Right lobe of liver (tissue), 6 donors: ENCODE measurements around the gene EMP3. TPM values are rescaled to one million over a fixed set of nuclear protein-coding genes. Genes with fewer than 3 reads are reported as not detected.
A peak's percentile ranks its signal among the peaks of the same experiment; 100 is the strongest.

Experiments used
- ATAC-seq, 4 donors: fragments of 200-7000 bp; cut with Tn5 transposase; one replicate each; pipeline ENCODE4 v1.9.1; 2020; ENCODE audit warnings: mild to moderate bottlenecking in 4 of 4, moderate library complexity in 4 of 4
- DNase-seq, 3 donors: peaks; one replicate each; pipeline ENCODE4 v3.0.0-alpha.2; 2020
- H3K27ac ChIP-seq, 3 donors: fragments of 200-600 bp; one replicate each; pipeline ENCODE4 v1.8.0; 2022
- H3K27me3 ChIP-seq, 2 donors: fragments of 200-600 bp; one replicate each; pipeline ENCODE4 v1.8.0; 2022
- H3K36me3 ChIP-seq, 4 donors: fragments of 200-600 bp; sonication (generic) in 1 of 4; one replicate each; pipeline versions ENCODE4 v1.5.1 to v1.8.0; 2017 to 2022; ENCODE audit warnings: control low read depth in 1 of 4
- H3K4me1 ChIP-seq, 4 donors: fragments of 200-600 bp; sonication (generic) in 1 of 4; one replicate each; pipeline versions ENCODE4 v1.5.1 to v1.8.0; 2017 to 2022; ENCODE audit warnings: control low read depth in 1 of 4
- H3K4me3 ChIP-seq, 3 donors: fragments of 200-600 bp; one replicate each; pipeline ENCODE4 v1.8.0; 2022
- H3K9me3 ChIP-seq, 4 donors: fragments of 200-600 bp; sonication (generic) in 1 of 4; one replicate each; pipeline versions ENCODE4 v1.5.1 to v1.8.0; 2017 to 2022; ENCODE audit warnings: control low read depth in 1 of 4
- CTCF ChIP-seq, 4 donors: fragments of 200-600 bp in 3 of 4; fragments of 450-650 bp in 1 of 4; IDR thresholded peaks; one replicate each; pipeline versions ENCODE4 v1.5.1 to v1.8.0; 2016 to 2022; ENCODE audit warnings: antibody characterized with exemption in 4 of 4, mild to moderate bottlenecking in 2 of 4
- POLR2A ChIP-seq: fragments of 450-650 bp; IDR thresholded peaks from one replicate; pipeline ENCODE4 v1.6.1; 2017; ENCODE audit warnings: antibody characterized with exemption, mild to moderate bottlenecking
- WGBS: methylation state at CpG from one replicate; pipeline ENCODE4 v1.1.6; 2018; ENCODE audit warnings: low coverage, low lambda C conversion rate; ENCODE audit not compliant: insufficient coverage; ENCODE audit errors: missing lambda C conversion rate; 5-methylcytosine and 5-hydroxymethylcytosine counted together
- intact Hi-C, 2 donors: fragments of 100-400 bp; cut with DNase I; formaldehyde crosslinking; loops; one replicate each; pipeline versions ENCODE4 v1.11.2 to v1.14.1; 2022
- total RNA-seq, 6 experiments: library from RNA; depleted of rRNA in 2 of 6; stranded (reverse); fragments of >200 nt in 2 of 6; fragmentation: NEBNext Ultra II Directional in 3 of 6; extraction: Animal tissue kit (Norgen Biotek cat#: 25700) in 3 of 6; gene quantifications; one replicate each; pipeline versions ENCODE4 v1.1.0 to v1.2.4, GENCODE V29; 2016 to 2023
- donor health status: DM: no; HTN: yes; CAD: no.
- donor health status: DM: no; HTN: no; CAD: no.
- donor health status: DM: no; HTN: no; CAD: no.
- donor health status: DM: no; HTN: yes; CAD: no.
- donor health status: DM: no; HTN: yes; CAD: no.

Gene EMP3
- total RNA-seq, 6 experiments from 2014 or later = 2.8 to 14.2 (median 5.6) TPM

- peaks cover 0 to 4% (median 0%) of the 10 kb centered on the region in 4 donors for H3K4me1 ChIP-seq
- no peaks in the 10 kb centered on the region for H3K36me3 ChIP-seq
- no peaks in the 10 kb centered on the region for H3K9me3 ChIP-seq
- peak overlapping the region; percentile 61 to 72 (median 69) for H3K27ac ChIP-seq
- H3K4me3 ChIP-seq = peak overlapping the region; percentile 47 to 68 (median 59)
- ATAC-seq = peak; percentile 65 to 81 (median 73)
- peak; percentile 84 to 86 (median 85) for DNase-seq
- TF ChIP-seq CTCF (IDR thresholded peaks at IDR 0.05) = peak in 1 of 4 donors; percentile 9
- TF ChIP-seq POLR2A = peak; percentile 40
- H3K27me3 ChIP-seq = no peaks in the 10 kb centered on the region
- intact Hi-C loops = no loop called here
- 16% methylated on average over 10 of the region's 41 CpGs for WGBS
These were observed 4.8 kb downstream of the EMP3 start for GRCh38 chr19:48330012-48330681.

DNA sequence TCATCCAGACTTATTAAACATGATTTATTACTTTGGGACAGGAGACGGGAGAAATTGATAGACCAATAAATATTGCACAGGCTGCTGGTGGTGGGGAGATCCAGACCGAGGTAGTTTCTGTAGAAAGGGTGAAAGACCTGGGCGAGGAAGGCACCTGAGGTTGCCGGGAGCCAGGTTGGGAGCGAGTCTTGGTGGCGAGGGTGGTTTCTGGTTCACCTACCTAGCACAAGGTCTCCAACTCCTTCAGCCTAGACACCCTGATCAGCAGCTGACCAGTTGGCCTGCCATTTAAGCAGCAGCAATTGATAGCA is 7.0 kb downstream of the EMP3 start:
- Histone ChIP-seq H3K27me3 (no peaks in the 10 kb centered on the region), H3K36me3 (no peaks in the 10 kb centered on the region), H3K27ac (peak overlapping the region in 2 of 3 donors; percentile 35 to 76), H3K4me1 (peaks cover 0 to 4% (median 0%) of the 10 kb centered on the region in 4 donors), H3K4me3 (peak overlapping the region in 2 of 3 donors; percentile 4 to 41), H3K9me3 (no peaks in the 10 kb centered on the region)
- no peak for ATAC-seq
- no peak for DNase-seq
- 62% methylated on average over 6 of the region's 6 CpGs for WGBS
- intact Hi-C loops = no loop called here
- no peak for TF ChIP-seq CTCF (IDR thresholded peaks at IDR 0.05)
- TF ChIP-seq POLR2A = no peak

GRCh38 chr19:48332662-48333466 is 7.5 kb downstream of the EMP3 start:
- WGBS = 9% methylated on average over 17 of the region's 25 CpGs
- H3K9me3 ChIP-seq = no peaks in the 10 kb centered on the region
- no peaks in the 10 kb centered on the region for H3K36me3 ChIP-seq
- no peaks in the 10 kb centered on the region for H3K27me3 ChIP-seq
- peak; percentile 69 to 79 (median 78) for ATAC-seq
- intact Hi-C loops = no loop called here
- peak overlapping the region; percentile 32 to 83 (median 76) for H3K27ac ChIP-seq
- H3K4me1 ChIP-seq = peaks cover 0 to 4% (median 0%) of the 10 kb centered on the region in 4 donors
- H3K4me3 ChIP-seq = peak overlapping the region; percentile 2 to 41 (median 26)
- peak; percentile 89 to 94 (median 90) for DNase-seq
- TF ChIP-seq CTCF (IDR thresholded peaks at IDR 0.05) (no peak), POLR2A (no peak)

DNA sequence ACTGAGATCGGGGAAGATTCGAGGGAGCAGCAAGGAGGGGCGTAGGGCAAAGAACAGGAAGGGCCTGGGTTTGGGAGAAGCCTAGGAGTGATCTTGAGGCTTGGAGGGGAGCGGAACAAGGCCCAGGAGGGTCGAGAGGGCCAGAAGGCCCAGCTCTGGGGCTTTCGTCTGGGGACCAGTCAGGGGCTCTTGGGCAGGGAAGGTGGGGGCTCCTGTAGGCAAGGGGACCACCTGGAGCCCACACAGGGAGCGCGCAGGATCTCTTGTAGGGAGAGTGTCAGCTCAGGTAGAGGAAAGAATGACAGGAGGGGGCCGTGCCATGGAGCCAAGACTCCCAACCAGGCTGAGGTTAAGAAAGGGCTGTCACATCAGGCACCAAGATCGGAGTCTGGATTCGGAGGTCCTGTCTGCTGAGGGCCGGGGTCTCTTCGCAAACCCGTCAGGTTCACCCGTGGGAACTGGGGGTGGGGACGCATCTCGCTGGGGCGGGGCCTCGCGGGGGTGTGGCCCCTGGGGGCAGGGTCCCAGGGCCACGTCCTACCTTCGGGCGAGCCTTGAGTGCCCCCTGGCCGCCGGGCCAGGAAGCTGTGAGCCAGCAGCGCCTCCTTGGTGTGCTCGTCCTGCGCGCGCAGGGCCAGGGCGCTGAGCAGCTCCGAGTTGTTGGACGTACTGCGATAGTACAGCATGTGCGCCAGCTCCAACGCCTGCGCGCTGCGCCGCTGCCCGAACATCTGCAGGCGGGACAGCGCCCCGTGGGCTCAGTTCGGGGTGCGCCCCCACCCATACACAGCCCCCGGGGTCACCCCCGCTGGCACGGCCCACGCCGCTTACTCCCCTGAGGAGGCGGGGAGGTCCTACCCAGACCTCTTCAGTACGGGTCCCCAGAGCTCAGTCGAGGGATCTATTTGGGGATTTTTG is 8.4 kb downstream of the EMP3 start:
- H3K9me3 ChIP-seq = no peaks in the 10 kb centered on the region
- intact Hi-C loops = no loop called here
- H3K4me1 ChIP-seq = peaks cover 0 to 4% (median 0%) of the 10 kb centered on the region in 4 donors
- TF ChIP-seq CTCF (IDR thresholded peaks at IDR 0.05) (peak; percentile 54 to 73 (median 61)), POLR2A (no peak)
- WGBS = 17% methylated on average over 19 of the region's 54 CpGs
- no peaks in the 10 kb centered on the region for H3K27me3 ChIP-seq
- H3K27ac ChIP-seq = peak overlapping the region; percentile 32 to 83 (median 76)
- DNase-seq = peak; percentile 88 to 93 (median 92)
- H3K4me3 ChIP-seq = peak overlapping the region; percentile 2 to 41 (median 26)
- peak; percentile 70 to 76 (median 72) for ATAC-seq
- no peaks in the 10 kb centered on the region for H3K36me3 ChIP-seq
